ENCODE measurements around the gene SEZ6. TPM values are rescaled to one million over a fixed set of nuclear protein-coding genes. Genes with fewer than 3 reads are reported as not detected.

Gene SEZ6
- total RNA-seq, 1 donor from 2014 or later: not detected

DNA sequence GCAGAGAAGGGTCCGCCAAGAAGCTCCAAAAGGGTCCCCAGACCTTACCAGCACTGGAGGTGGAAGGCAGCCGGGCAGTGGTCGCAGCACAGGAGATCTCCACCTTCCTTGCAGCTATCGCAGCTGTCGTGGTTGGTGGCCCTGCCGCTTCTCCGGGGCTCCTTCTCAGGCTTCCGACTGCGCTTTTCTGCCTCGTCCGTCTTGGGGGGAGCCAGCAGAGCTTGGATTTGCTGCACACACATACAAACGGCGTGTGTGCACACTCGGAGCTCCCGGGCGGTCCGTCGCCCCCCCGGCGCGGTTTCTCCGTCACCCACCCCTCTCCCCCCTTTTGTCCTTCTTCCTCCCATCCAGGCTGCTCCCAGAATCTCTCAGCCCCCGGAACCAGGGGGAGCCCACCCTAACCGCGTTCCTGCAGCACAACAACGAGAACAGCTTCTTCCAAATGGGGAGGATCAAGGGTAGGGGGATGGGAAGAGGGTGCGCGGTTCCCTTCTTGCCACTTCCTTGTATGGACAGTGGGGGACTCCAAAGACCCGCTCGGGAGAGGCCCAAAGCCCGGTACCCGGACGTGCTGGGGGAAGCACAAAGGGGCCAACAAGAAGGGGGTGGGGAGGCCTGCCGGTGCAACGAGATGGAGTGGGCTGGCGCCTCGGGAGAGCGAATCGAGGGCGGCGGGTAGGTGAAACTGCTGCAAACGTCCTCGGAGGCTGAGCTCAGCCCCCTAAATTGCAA, 55.6 kb downstream of the SEZ6 start:
- no peak for TF ChIP-seq CTCF (IDR thresholded peaks at IDR 0.05)
- DNase-seq (peak; percentile 47), ATAC-seq (ENCODE audit: low read depth) (no peak)
- Mint-ChIP-seq H3K36me3 (ENCODE audit: low read depth) (peaks cover 32% of the 10 kb centered on the region), H3K27me3 (no peaks in the 10 kb centered on the region), H3K27ac (peak overlapping the region; percentile 93), H3K4me1 (peaks cover 37% of the 10 kb centered on the region), H3K4me3 (peak overlapping the region; percentile 96), H3K9me3 (no peaks in the 10 kb centered on the region)
- CTCF ChIA-PET: interaction anchor here (0.8 to 2.4 kb wide), 6 partner anchors 11 to 303 kb away, joined by 3 to 8 read pairs (median 3); no protein-coding TSS in a partner anchor
- intact Hi-C loops (cut with micrococcal nuclease): loop anchor here (5.0 to 10.0 kb wide), 4 partner anchors 288 to 645 kb away; partner anchors contain the start of genes ANKRD13B, SDF2, SPAG5 and SUPT6H
- POLR2A ChIA-PET: interaction anchor here (0.6 to 4.7 kb wide), 28 partner anchors 9 to 618 kb away, joined by 3 to 95 read pairs (median 8); partner anchors contain the start of genes BLTP2, FAM222B, FLOT2 and IFT20

GRCh38 chr17:28949185-28950016, 56.4 kb downstream of the SEZ6 start:
- DNase-seq (peak; percentile 75), ATAC-seq (ENCODE audit: low read depth) (peak; percentile 11)
- no peak for TF ChIP-seq CTCF (IDR thresholded peaks at IDR 0.05)
- intact Hi-C loops (cut with micrococcal nuclease): loop anchor here (1.0 to 10.0 kb wide), 8 partner anchors 23 to 645 kb away; partner anchors contain the start of genes ANKRD13B, DHRS13, FAM222B and FLOT2
- H3K4me1 Mint-ChIP-seq: peaks cover 45% of the 10 kb centered on the region
- H3K36me3 Mint-ChIP-seq (ENCODE audit: low read depth): peaks cover 32% of the 10 kb centered on the region
- H3K27me3 Mint-ChIP-seq: no peaks in the 10 kb centered on the region
- H3K27ac Mint-ChIP-seq: peak overlapping the region; percentile 93
- peak overlapping the region; percentile 96 for H3K4me3 Mint-ChIP-seq
- ChIA-PET POLR2A (interaction anchor here (0.6 to 4.7 kb wide), 33 partner anchors 8 to 618 kb away, joined by 3 to 95 read pairs (median 6); partner anchors contain the start of genes BLTP2, FAM222B, FLOT2 and IFT20), CTCF (interaction anchor here (0.8 to 2.4 kb wide), 8 partner anchors 10 to 302 kb away, joined by 3 to 8 read pairs (median 3); no protein-coding TSS in a partner anchor)
- H3K9me3 Mint-ChIP-seq: no peaks in the 10 kb centered on the region

DNA sequence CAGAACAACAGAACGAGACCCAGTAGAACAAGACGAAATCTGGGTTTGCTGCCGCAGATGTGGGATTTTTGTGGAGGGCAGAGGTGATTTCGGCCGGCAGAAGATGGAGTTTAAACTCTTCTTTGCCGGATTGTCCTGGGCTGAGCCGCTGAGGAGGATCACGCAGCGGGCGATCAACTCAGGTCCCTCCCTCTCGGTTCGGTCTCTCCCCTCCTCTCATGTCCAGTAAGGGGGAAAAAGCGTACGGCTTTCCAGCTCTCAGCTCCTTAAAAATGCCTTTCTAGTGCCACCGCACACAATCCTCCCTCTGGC, 57.0 kb downstream of the SEZ6 start:
- peak overlapping the region; percentile 96 for H3K4me3 Mint-ChIP-seq
- ChIA-PET POLR2A (interaction anchor here (0.7 to 4.7 kb wide), 25 partner anchors 8 to 442 kb away, joined by 3 to 95 read pairs (median 8); partner anchors contain the start of genes BLTP2, FAM222B, FLOT2 and NEK8), CTCF (interaction anchor here (1.0 to 2.4 kb wide), 3 partner anchors 32 to 222 kb away, joined by 3 to 8 read pairs (median 5); no protein-coding TSS in a partner anchor)
- DNase-seq (no peak), ATAC-seq (ENCODE audit: low read depth) (no peak)
- no peaks in the 10 kb centered on the region for H3K9me3 Mint-ChIP-seq
- H3K27me3 Mint-ChIP-seq: no peaks in the 10 kb centered on the region
- intact Hi-C loops (cut with micrococcal nuclease): loop anchor here (1.0 to 2.0 kb wide), 4 partner anchors 22 to 106 kb away; partner anchors contain the start of genes DHRS13, FAM222B and FLOT2
- peaks cover 38% of the 10 kb centered on the region for H3K36me3 Mint-ChIP-seq (ENCODE audit: low read depth)
- TF ChIP-seq CTCF (IDR thresholded peaks at IDR 0.05): no peak
- peaks cover 51% of the 10 kb centered on the region for H3K4me1 Mint-ChIP-seq
- peak overlapping the region; percentile 93 for H3K27ac Mint-ChIP-seq

- intact Hi-C loops (cut with micrococcal nuclease): loop anchor here (2.0 kb wide), 2 partner anchors 22 to 106 kb away; partner anchors contain the start of gene FAM222B
- DNase-seq (no peak), ATAC-seq (ENCODE audit: low read depth) (no peak)
- Mint-ChIP-seq H3K36me3 (ENCODE audit: low read depth) (peaks cover 43% of the 10 kb centered on the region), H3K9me3 (no peaks in the 10 kb centered on the region), H3K4me3 (peak overlapping the region; percentile 96), H3K27ac (peak overlapping the region; percentile 93), H3K27me3 (no peaks in the 10 kb centered on the region), H3K4me1 (peaks cover 55% of the 10 kb centered on the region)
- ChIA-PET CTCF (interaction anchor here (1.5 kb wide), 1 partner anchor 32 kb away, joined by 5 read pairs; no protein-coding TSS in a partner anchor), POLR2A (interaction anchor here (0.6 to 4.7 kb wide), 12 partner anchors 10 to 228 kb away, joined by 3 to 95 read pairs (median 13); partner anchors contain the start of genes FLOT2, NEK8, RPL23A and TLCD1)
- TF ChIP-seq CTCF (IDR thresholded peaks at IDR 0.05): no peak
Observed at GRCh38 chr17:28948342-28948741, 57.5 kb downstream of the SEZ6 start.
